ENCODE results near the gene SMIM10. TPM values are rescaled to one million over a fixed set of nuclear protein-coding genes. Genes with fewer than 3 reads are reported as not detected.
A peak's percentile ranks its signal among the peaks of the same experiment; 100 is the strongest.
"Not testable (repeated sequence)": the region's sequence is repeated elsewhere in the genome, so short reads cannot be mapped to it uniquely, and the experiment has no call there.

The SMIM10 gene
- total RNA-seq, 2 donors from 2014 or later: 1.4 to 2.5 TPM

- DNase-seq (ENCODE audit: low spot score) (no peak), ATAC-seq (no peak)
- no peak overlapping the region for H3K27ac Mint-ChIP-seq
- H3K27me3 Mint-ChIP-seq: peaks cover 0 to 10% of the 10 kb centered on the region in 2 donors
- H3K9me3 Mint-ChIP-seq: no peaks in the 10 kb centered on the region
- no peak overlapping the region for H3K4me3 Mint-ChIP-seq
- peaks cover 3 to 7% of the 10 kb centered on the region in 2 donors for H3K4me1 Mint-ChIP-seq (ENCODE audit: low read depth in 2 of 2)
- H3K36me3 Mint-ChIP-seq: no peaks in the 10 kb centered on the region
These were observed 6.9 kb downstream of the SMIM10 start for GRCh38 chrX:134997646-134998045.

GRCh38 chrX:134998246-134998645 is 7.5 kb downstream of the SMIM10 start:
- Mint-ChIP-seq H3K27ac (no peak overlapping the region), H3K4me3 (no peak overlapping the region), H3K9me3 (no peaks in the 10 kb centered on the region), H3K36me3 (no peaks in the 10 kb centered on the region), H3K4me1 (ENCODE audit: low read depth in 2 of 2) (peaks cover 3 to 7% of the 10 kb centered on the region in 2 donors), H3K27me3 (peaks cover 0 to 10% of the 10 kb centered on the region in 2 donors)
- DNase-seq (ENCODE audit: low spot score): no peak
- no peak for ATAC-seq

- H3K4me3 Mint-ChIP-seq: no peak overlapping the region
- H3K4me1 Mint-ChIP-seq (ENCODE audit: low read depth in 2 of 2): peaks cover 10 to 15% of the 10 kb centered on the region in 2 donors
- peaks cover 0 to 10% of the 10 kb centered on the region in 2 donors for H3K27me3 Mint-ChIP-seq
- no peak overlapping the region for H3K27ac Mint-ChIP-seq
- no peak for ATAC-seq
- no peaks in the 10 kb centered on the region for H3K9me3 Mint-ChIP-seq
- DNase-seq (ENCODE audit: low spot score): no peak
- H3K36me3 Mint-ChIP-seq: no peaks in the 10 kb centered on the region
These were observed 8.7 kb downstream of the SMIM10 start for GRCh38 chrX:134999469-134999868.

- Mint-ChIP-seq H3K4me1 (ENCODE audit: low read depth in 2 of 2) (peaks cover 12 to 16% of the 10 kb centered on the region in 2 donors), H3K27me3 (peaks cover 0 to 10% of the 10 kb centered on the region in 2 donors), H3K9me3 (no peaks in the 10 kb centered on the region), H3K27ac (peak overlapping the region in 1 of 2 donors; percentile 32), H3K4me3 (no peak overlapping the region), H3K36me3 (no peaks in the 10 kb centered on the region)
- DNase-seq (ENCODE audit: low spot score) (no peak), ATAC-seq (no peak)
These were observed 9.7 kb downstream of the SMIM10 start for GRCh38 chrX:135000516-135000915.

- Mint-ChIP-seq H3K27ac (peak overlapping the region; percentile 66 to 67), H3K4me3 (peak overlapping the region; percentile 91), H3K36me3 (no peaks in the 10 kb centered on the region), H3K4me1 (ENCODE audit: low read depth in 2 of 2) (peaks cover 12 to 16% of the 10 kb centered on the region in 2 donors), H3K9me3 (no peaks in the 10 kb centered on the region), H3K27me3 (peaks cover 0 to 16% of the 10 kb centered on the region in 2 donors)
- ATAC-seq (peak; percentile 98 to 99), DNase-seq (ENCODE audit: low spot score) (peak; percentile 93)
These were observed 13.3 kb downstream of the SMIM10 start for GRCh38 chrX:135003876-135004623.

- DNase-seq (ENCODE audit: low spot score): no peak
- Mint-ChIP-seq H3K27ac (no peak overlapping the region), H3K9me3 (no peaks in the 10 kb centered on the region), H3K4me3 (no peak overlapping the region), H3K4me1 (ENCODE audit: low read depth in 2 of 2) (peaks cover 9 to 13% of the 10 kb centered on the region in 2 donors), H3K27me3 (peaks cover 0 to 31% of the 10 kb centered on the region in 2 donors), H3K36me3 (no peaks in the 10 kb centered on the region)
- no peak for ATAC-seq
These were observed 15.4 kb downstream of the SMIM10 start for GRCh38 chrX:135006187-135006586.

- Mint-ChIP-seq H3K9me3 (no peaks in the 10 kb centered on the region), H3K4me3 (no peak overlapping the region), H3K36me3 (no peaks in the 10 kb centered on the region), H3K4me1 (ENCODE audit: low read depth in 2 of 2) (peaks cover 5 to 6% of the 10 kb centered on the region in 2 donors), H3K27me3 (peaks cover 7 to 37% of the 10 kb centered on the region in 2 donors), H3K27ac (no peak overlapping the region)
- DNase-seq (ENCODE audit: low spot score): no peak
- ATAC-seq: no peak
These were observed 18.3 kb downstream of the SMIM10 start for GRCh38 chrX:135009057-135009610.

- Mint-ChIP-seq H3K4me3 (no peak overlapping the region), H3K27me3 (peaks cover 7 to 37% of the 10 kb centered on the region in 2 donors), H3K36me3 (no peaks in the 10 kb centered on the region)
These were observed 19.0 kb downstream of the SMIM10 start for GRCh38 chrX:135009838-135010237.

GRCh38 chrX:135010921-135011320 is 20.1 kb downstream of the SMIM10 start:
- no peaks in the 10 kb centered on the region for H3K4me1 Mint-ChIP-seq (ENCODE audit: low read depth in 2 of 2)
- H3K9me3 Mint-ChIP-seq: no peaks in the 10 kb centered on the region
- H3K27me3 Mint-ChIP-seq: peaks cover 7 to 41% of the 10 kb centered on the region in 2 donors
- no peak overlapping the region for H3K27ac Mint-ChIP-seq
- no peaks in the 10 kb centered on the region for H3K36me3 Mint-ChIP-seq
- no peak overlapping the region for H3K4me3 Mint-ChIP-seq
- ATAC-seq (no peak), DNase-seq (ENCODE audit: low spot score) (no peak)

More at GRCh38 chrX:135009838-135010237, 19.0 kb downstream of the SMIM10 start:
- no peak for ATAC-seq
- no peak for DNase-seq (ENCODE audit: low spot score)
- Mint-ChIP-seq H3K4me1 (ENCODE audit: low read depth in 2 of 2) (no peaks in the 10 kb centered on the region), H3K27ac (no peak overlapping the region), H3K9me3 (no peaks in the 10 kb centered on the region)

GRCh38 chrX:135015523-135016245 is 24.9 kb downstream of the SMIM10 start:
- Mint-ChIP-seq H3K27me3 (peaks cover 7 to 25% of the 10 kb centered on the region in 2 donors), H3K36me3 (no peaks in the 10 kb centered on the region), H3K27ac (no peak overlapping the region), H3K4me3 (no peak overlapping the region), H3K4me1 (ENCODE audit: low read depth in 2 of 2) (no peaks in the 10 kb centered on the region), H3K9me3 (no peaks in the 10 kb centered on the region)
- DNase-seq (ENCODE audit: low spot score) (no peak), ATAC-seq (no peak)

GRCh38 chrX:135019890-135020289 is 29.1 kb downstream of the SMIM10 start:
- H3K4me3 Mint-ChIP-seq; H3K4me1 Mint-ChIP-seq (ENCODE audit: low read depth in 2 of 2); H3K27ac Mint-ChIP-seq; H3K9me3 Mint-ChIP-seq; ATAC-seq; DNase-seq (ENCODE audit: low spot score); H3K36me3 Mint-ChIP-seq: not testable (repeated sequence)
- peaks cover 21 to 37% of the 10 kb centered on the region in 2 donors for H3K27me3 Mint-ChIP-seq

GRCh38 chrX:135023791-135024190 is 33.0 kb downstream of the SMIM10 start:
- H3K27ac Mint-ChIP-seq; H3K4me1 Mint-ChIP-seq (ENCODE audit: low read depth in 2 of 2); DNase-seq (ENCODE audit: low spot score); H3K9me3 Mint-ChIP-seq; ATAC-seq; H3K36me3 Mint-ChIP-seq; H3K4me3 Mint-ChIP-seq: not testable (repeated sequence)
- H3K27me3 Mint-ChIP-seq: peaks cover 42 to 43% of the 10 kb centered on the region in 2 donors

GRCh38 chrX:135024526-135024925 is 33.7 kb downstream of the SMIM10 start:
- H3K36me3 Mint-ChIP-seq: no peaks in the 10 kb centered on the region
- H3K4me1 Mint-ChIP-seq (ENCODE audit: low read depth in 2 of 2): peaks cover 0 to 5% of the 10 kb centered on the region in 2 donors
- H3K27ac Mint-ChIP-seq: no peak overlapping the region
- no peak for DNase-seq (ENCODE audit: low spot score)
- no peaks in the 10 kb centered on the region for H3K9me3 Mint-ChIP-seq
- H3K4me3 Mint-ChIP-seq: no peak overlapping the region
- peaks cover 42 to 43% of the 10 kb centered on the region in 2 donors for H3K27me3 Mint-ChIP-seq
- no peak for ATAC-seq
